Adrenal gland (tissue), 12 donors: ENCODE results near the gene CACNA1I. TPM values are rescaled to one million over a fixed set of nuclear protein-coding genes. Genes with fewer than 3 reads are reported as not detected.

Experiments
- DNase-seq, 7 donors: peaks; one replicate each; pipeline ENCODE4 v3.0.0-alpha.2; 2019 to 2020
- H3K27ac ChIP-seq, 5 donors: fragments of 200-600 bp; sonication (generic) in 4 of 5; 1 replicate in 3 of 5; 2 replicates in 2 of 5; pipeline versions ENCODE4 v1.5.1 to v1.8.0; 2016 to 2020; ENCODE audit warnings: mild to moderate bottlenecking in 1 of 5
- H3K27me3 ChIP-seq: fragments of 200-600 bp; 2 replicates; pipeline ENCODE4 v1.8.0; 2021
- H3K36me3 ChIP-seq, 2 donors: fragments of 200-600 bp; replicated peaks in 1 of 2; 1 replicate in 1 of 2; 2 replicates in 1 of 2; pipeline versions ENCODE4 v1.5.1 to v1.8.0; 2018 to 2022
- H3K4me1 ChIP-seq, 2 donors: fragments of 200-600 bp; replicated peaks in 1 of 2; 1 replicate in 1 of 2; 2 replicates in 1 of 2; pipeline versions ENCODE4 v1.5.1 to v1.8.0; 2018 to 2021
- H3K4me3 ChIP-seq, 4 donors: fragments of 200-600 bp; sonication (generic) in 3 of 4; one replicate each; pipeline ENCODE4 v1.5.1; 2016 to 2018
- H3K9me3 ChIP-seq, 3 donors: fragments of 200-600 bp; sonication (generic) in 1 of 3; replicated peaks in 1 of 3; 1 replicate in 2 of 3; 2 replicates in 1 of 3; pipeline versions ENCODE4 v1.5.1 to v1.8.0; 2016 to 2021
- CTCF ChIP-seq, 6 experiments: fragments of 450-650 bp in 4 of 6; fragments of 200-600 bp in 2 of 6; sonication (generic) in 1 of 6; IDR thresholded peaks; 1 replicate in 5 of 6; 2 replicates in 1 of 6; pipeline versions ENCODE4 v1.5.1 to v1.8.0; 2016 to 2021; ENCODE audit warnings: antibody characterized with exemption in 6 of 6, mild to moderate bottlenecking in 2 of 6, moderate library complexity in 1 of 6
- POLR2A ChIP-seq, 2 donors: fragments of 450-650 bp; IDR thresholded peaks; one replicate each; pipeline ENCODE4 v1.6.1; 2017; ENCODE audit warnings: antibody characterized with exemption in 2 of 2, mild to moderate bottlenecking in 2 of 2, moderate library complexity in 1 of 2
- WGBS, 4 donors: extraction: QIAGEN DNeasy Blood & Tissue Kit in 2 of 4; methylation state at CpG; one replicate each; pipeline versions ENCODE4 v1.1.5 to v1.1.7; 2013 to 2017; 5-methylcytosine and 5-hydroxymethylcytosine counted together
- intact Hi-C, 2 donors: fragments of 100-400 bp; cut with DNase I; formaldehyde crosslinking; loops; one replicate each; pipeline versions ENCODE4 v1.14.1 to v1.15.0; 2022 to 2023
- polyA plus RNA-seq, 3 donors: library from polyadenylated mRNA; stranded (reverse); fragments of 200-250 nt in 2 of 3; fragments of 350-450 nt in 1 of 3; fragmentation: Illumina TruSeq in 1 of 3; extraction: RNeasy Lipid Tissue Mini Kit (QIAGEN cat#74804) in 1 of 3; gene quantifications; one replicate each; pipeline ENCODE4 v1.2.3, GENCODE V29; 2013 to 2014
- total RNA-seq, 9 donors: library from RNA; depleted of rRNA in 4 of 9; stranded (reverse); fragments of >200 nt in 4 of 9; fragments of 120-200 nt in 1 of 9; fragmentation: NEBNext Ultra II Directional in 1 of 9; extraction: Animal tissue kit (Norgen Biotek cat#: 25700) in 1 of 9; gene quantifications; one replicate each; pipeline versions ENCODE4 v1.1.0 to v1.2.4, GENCODE V29; 2013 to 2023
- donor health status: healthy with polysubstance abuse.
- donor health status: Bipolar disorder and iron deficiency.
- donor health status: DM: yes; HTN: yes; CAD: no.
- donor health status: DM: no; HTN: no; CAD: no.
- donor health status: DM: no; HTN: no; CAD: no.
- donor health status: DM: yes; HTN: yes; CAD: no.

CACNA1I gene
- total and polyA plus RNA-seq, 12 donors = 0.06 to 20.1 (median 3.2) TPM

- peaks cover 0 to 10% of the 10 kb centered on the region in 2 donors for H3K4me1 ChIP-seq
- H3K27me3 ChIP-seq = peaks cover 5% of the 10 kb centered on the region
- 36 to 69% (median 45%) methylated on average over 3 to 6 of the region's 6 CpGs for WGBS, 4 donors
Observed at GRCh38 chr22:39560127-39560526, 10.4 kb upstream of the CACNA1I start.

GRCh38 chr22:39562839-39563489, 7.6 kb upstream of the CACNA1I start:
- WGBS, 4 donors = 82 to 91% (median 87%) methylated on average over 5 to 9 of the region's 9 CpGs
- Histone ChIP-seq H3K27me3 (no peaks in the 10 kb centered on the region), H3K27ac (no peak overlapping the region), H3K4me3 (no peak overlapping the region), H3K36me3 (no peaks in the 10 kb centered on the region), H3K4me1 (peaks cover 0 to 6% of the 10 kb centered on the region in 2 donors), H3K9me3 (no peaks in the 10 kb centered on the region)
- intact Hi-C loops = no loop called here
- no peak for TF ChIP-seq CTCF (IDR thresholded peaks at IDR 0.05)
- no peak for TF ChIP-seq POLR2A (IDR thresholded peaks at IDR 0.05)
- no peak for DNase-seq

More at GRCh38 chr22:39560127-39560526, 10.4 kb upstream of the CACNA1I start:
- DNase-seq = peak in 1 of 7 donors; percentile 13
- Histone ChIP-seq H3K4me3 (no peak overlapping the region), H3K36me3 (no peaks in the 10 kb centered on the region), H3K9me3 (no peaks in the 10 kb centered on the region), H3K27ac (no peak overlapping the region)
- intact Hi-C loops = no loop called here
- TF ChIP-seq CTCF (IDR thresholded peaks at IDR 0.05) = no peak
- no peak for TF ChIP-seq POLR2A (IDR thresholded peaks at IDR 0.05)

GRCh38 chr22:39563571-39564428, 6.8 kb upstream of the CACNA1I start:
- H3K4me3 ChIP-seq = no peak overlapping the region
- intact Hi-C loops = no loop called here
- H3K4me1 ChIP-seq = no peaks in the 10 kb centered on the region
- H3K9me3 ChIP-seq = no peaks in the 10 kb centered on the region
- no peak for DNase-seq
- TF ChIP-seq POLR2A (IDR thresholded peaks at IDR 0.05) (no peak), CTCF (IDR thresholded peaks at IDR 0.05) (no peak)
- H3K27me3 ChIP-seq = no peaks in the 10 kb centered on the region
- H3K36me3 ChIP-seq = no peaks in the 10 kb centered on the region
- H3K27ac ChIP-seq = no peak overlapping the region
- WGBS, 4 donors = 78 to 89% (median 87%) methylated on average over 6 to 7 of the region's 7 CpGs

- intact Hi-C loops = no loop called here
- no peak overlapping the region for H3K27ac ChIP-seq
- H3K9me3 ChIP-seq = no peaks in the 10 kb centered on the region
- no peaks in the 10 kb centered on the region for H3K27me3 ChIP-seq
- no peaks in the 10 kb centered on the region for H3K4me1 ChIP-seq
- no peak for DNase-seq
- H3K4me3 ChIP-seq = no peak overlapping the region
- 88 to 98% (median 94%) methylated on average over 5 of the region's 5 CpGs for WGBS, 4 donors
- H3K36me3 ChIP-seq = no peaks in the 10 kb centered on the region
- TF ChIP-seq CTCF (IDR thresholded peaks at IDR 0.05) (no peak), POLR2A (IDR thresholded peaks at IDR 0.05) (no peak)
Observed at GRCh38 chr22:39565414-39565944, 5.1 kb upstream of the CACNA1I start.
